DMS 273 treated with DMSO at 0.1 percent for 48 hours (cell line): ENCODE measurements around the gene LYST.
"Not testable (repeated sequence)": the region's sequence is repeated elsewhere in the genome, so short reads cannot be mapped to it uniquely, and the experiment has no call there.

Experiments used
- DNase-seq: peaks from one replicate; lab custom pipeline; 2025; lab: John Stamatoyannopoulos, UW

Gene LYST

DNA sequence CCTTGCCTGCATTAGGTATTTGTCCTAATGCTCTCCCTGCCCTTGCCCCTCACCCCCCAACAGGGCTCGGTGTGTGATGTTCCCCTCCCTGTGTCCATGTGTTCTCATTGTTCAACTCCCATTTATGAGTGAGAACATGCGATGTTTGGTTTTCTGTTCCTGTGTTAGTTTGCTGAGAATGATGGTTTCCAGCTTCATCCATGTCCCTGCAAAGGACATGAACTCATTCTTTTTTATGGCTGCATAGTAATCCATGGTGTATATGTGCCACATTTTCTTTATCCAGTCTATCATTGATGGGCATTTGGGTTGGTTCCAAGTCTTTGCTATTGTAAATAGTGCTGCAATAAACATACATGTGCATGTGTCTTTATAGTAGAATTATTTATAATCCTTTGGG, 228.1 kb downstream of the LYST start:
- DNase-seq, result not testable (repeated sequence)

GRCh38 chr1:235637756-235638534, 228.8 kb downstream of the LYST start:
- no peak for DNase-seq

DNA sequence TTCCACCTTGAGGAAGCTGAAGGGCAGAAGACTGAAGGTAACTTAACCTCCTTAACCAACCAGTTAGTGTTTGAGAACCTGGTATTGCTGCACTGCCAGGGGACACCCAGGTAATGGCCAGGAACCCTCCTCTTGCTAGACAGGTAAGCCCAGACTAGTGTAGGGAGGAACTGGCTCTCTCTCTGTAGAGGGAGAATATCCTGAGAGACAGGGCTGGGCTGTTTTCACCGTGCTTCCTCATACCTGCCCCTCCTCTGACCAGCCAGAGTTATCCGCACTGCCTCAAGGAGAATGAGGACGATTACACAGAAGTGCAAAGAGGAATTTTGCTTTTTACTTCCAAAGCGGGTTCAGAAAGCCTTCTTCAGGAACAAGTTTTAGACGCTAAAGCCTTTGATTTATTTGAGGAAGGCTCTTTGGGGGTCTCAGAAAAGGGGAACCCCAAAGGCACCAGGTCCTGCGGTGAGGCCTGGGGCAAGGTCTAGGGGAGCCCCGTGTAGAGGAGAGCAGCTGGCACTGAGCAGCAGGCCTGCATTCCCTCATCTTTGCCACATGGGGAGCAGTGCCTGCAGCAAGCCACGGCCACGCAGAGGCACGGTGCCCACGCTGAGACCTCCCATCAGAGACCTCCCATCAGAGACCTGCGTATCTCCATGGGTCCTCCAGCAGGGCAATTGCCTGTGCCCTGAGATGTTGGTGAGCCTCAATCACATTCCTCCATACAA, 230.6 kb downstream of the LYST start:
- DNase-seq, result no peak

GRCh38 chr1:235632506-235633401, 234.0 kb downstream of the LYST start:
- DNase-seq, result no peak

GRCh38 chr1:235631816-235632215, 234.9 kb downstream of the LYST start:
- no peak for DNase-seq

DNA sequence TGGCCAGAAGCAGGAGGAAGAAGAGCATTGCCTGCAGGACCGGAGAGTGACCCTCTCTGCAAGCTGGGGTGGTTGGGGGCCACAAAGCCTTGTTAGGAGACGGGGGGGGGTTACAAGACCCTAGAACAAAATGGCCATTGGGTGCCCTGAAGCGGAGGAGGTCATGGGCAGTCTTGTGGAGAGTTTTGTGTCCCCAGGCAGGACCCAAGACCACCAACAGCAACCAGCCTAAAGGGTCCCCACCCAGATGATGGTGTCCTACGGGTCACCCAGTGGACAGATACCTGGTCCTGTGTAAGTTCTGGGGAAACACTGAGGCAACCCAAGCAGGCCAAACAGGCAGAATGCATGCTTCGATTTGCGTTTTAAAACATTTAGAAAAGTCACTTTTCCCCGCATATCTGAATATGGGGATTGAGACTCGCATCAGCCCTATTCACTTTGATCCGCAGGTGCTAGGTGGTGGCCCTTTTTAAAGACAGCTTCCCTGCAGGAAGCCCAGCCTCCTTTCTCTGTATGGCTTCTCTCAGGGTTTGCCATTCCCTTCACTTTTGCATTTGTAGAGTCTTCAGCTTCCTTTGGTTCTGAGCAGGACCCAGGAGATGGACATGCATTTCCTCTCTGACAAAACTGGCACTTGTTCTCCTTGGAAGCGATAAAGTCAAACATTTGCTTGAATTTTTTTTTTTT, 238.2 kb downstream of the LYST start:
- DNase-seq, result no peak

DNA sequence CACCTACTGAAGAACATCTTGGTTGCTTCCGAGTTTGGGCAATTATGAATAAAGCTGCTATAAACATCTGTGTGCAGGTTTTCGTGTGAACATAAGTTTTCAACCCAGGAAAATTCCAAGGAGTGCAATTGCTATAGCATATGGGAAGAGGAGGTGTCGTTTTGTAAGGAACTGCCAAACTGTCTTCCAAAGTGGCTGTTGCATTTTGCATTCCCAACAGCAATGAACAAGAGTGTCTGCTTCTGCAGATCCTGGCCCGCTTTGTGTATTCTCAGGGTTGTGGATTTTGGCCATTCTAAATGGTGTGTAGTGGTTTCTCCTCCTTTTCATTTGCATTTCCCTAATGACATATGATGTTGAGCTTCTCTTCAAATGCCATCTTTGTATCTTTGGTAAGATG, 240.9 kb downstream of the LYST start:
- DNase-seq, result no peak

GRCh38 chr1:235625340-235625739, 241.4 kb downstream of the LYST start:
- no peak for DNase-seq

DNA sequence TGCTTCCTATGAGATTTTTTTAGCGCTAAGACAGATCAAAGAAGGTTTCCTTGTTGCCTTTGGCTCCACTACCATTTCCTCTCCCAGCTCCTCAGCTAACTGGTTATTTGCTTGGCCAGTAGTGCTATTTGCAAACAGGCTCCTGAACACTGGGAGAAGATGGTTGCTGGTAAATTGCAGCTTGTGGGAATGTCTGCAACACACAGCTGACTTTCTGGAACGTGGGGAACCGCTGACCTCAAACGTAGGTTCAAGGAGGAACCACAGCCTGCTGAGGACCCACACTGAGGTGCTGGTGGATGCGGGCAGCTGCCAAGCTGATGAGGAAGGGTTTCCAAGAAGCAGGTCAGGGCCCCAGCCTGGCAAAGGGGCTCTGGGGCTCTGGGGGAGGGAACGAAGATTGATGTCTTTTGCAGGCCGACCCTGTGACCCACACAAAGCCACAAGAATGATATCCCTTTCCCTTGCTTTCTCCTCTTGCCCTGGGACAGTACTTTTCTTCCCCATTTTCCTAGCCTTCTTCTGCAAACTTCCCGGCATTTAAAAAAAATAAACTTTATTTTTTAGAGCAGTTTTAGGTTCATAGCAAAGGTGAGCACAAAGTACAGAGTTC, 241.9 kb downstream of the LYST start:
- DNase-seq, result no peak

- DNase-seq, result no peak
Measured at GRCh38 chr1:235622936-235623779, 243.5 kb downstream of the LYST start.

DNA sequence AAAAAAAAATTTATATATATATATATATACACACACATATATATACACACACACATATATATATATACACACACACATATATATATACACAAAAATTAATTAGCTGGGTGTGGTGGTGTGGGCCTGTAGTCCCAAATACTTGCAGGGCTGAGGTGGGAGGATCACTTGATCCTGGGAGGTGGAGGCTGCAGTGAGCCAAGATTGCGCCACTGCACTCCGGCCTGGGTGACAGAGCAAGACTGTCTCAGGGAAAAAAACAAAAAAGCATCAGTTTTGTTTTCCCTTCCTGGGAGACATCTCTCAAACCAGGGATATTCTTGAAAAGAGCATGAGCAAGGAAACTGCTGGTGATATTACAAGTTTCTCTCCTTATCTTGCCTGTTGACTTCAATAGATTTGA, 247.6 kb downstream of the LYST start:
- not testable (repeated sequence) for DNase-seq

DNA sequence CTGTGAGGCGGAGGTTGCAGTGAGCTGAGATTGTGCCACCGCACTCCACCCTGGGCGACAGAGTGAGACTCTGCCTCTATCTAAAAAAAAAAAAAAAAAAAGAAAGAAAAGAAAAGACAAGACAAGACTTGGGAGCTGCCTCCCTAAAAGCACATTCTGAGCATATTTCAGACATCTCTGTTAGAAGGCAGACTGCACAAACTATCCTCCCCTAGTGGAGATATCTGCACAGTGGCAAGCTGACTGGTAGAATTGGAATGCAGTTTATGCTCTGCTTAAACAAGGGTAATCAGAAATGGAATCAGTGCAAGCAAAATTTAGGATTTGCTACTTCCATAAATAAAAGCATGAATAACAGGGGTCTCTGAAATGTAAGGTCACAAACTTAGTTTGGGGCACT, 248.9 kb downstream of the LYST start:
- no peak for DNase-seq

DNA sequence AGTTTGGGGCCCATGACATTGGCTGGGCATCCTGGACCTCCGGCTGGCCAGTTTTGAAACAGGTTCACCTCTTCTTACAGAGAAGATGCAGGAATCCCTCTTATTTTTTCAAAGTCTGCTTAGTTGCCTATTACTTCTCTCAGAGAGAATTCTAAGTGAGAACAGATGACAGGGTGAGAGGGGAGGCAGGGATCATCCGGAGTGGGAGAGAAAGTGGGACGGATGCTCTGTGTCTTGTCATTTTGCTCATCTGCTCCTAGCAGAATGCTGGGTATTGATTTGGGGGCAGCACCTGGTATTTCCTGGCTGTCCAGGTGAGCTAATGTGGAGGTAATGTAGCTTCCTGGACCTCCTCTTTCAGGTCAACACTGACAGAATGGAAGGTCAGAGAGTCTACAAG, 249.6 kb downstream of the LYST start:
- no peak for DNase-seq

DNA sequence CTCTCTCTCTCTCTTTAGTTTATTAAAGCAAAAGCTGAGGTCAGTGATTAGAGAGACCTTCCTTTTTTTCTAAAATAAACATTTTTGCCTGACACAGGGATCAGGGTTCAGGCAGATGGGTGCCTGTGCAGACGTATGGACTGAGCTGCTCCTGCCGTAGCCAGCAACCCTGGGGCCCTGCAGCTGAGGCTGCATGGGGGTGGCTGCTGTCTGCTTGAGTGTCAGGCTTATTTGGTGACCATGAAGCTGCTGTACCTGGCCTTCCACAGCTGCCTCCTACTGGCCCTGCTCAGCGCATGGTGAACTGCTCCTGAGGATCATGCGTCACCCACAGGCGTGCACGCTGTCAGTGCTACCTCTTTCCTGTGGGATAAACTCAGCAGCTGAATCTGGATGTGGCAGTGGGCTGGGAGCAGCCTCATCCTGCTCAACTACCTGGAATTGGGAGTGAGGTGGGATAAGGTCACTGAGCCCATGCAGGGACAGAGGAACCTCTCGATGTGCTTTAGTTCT, 252.2 kb downstream of the LYST start:
- no peak for DNase-seq

GRCh38 chr1:235613602-235614001, 253.1 kb downstream of the LYST start:
- no peak for DNase-seq

DNA sequence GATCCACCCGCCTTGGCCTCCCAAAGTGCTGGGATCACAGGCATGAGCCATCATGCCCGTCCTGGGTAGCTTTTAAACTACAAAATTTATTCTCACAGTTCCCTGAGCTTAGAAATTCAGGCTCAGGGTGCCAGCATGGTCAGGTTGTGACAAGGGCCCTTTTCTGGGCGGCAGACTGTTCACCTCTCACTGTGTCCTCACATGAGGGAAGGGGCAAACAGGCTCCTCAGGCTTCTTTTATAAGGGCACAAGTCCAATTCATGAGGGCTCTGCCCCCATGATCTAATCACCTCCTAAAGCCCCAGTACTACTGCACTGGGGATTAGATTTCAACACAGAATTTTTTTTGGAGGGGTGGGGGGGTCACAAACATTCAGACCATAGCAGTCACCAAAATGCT, 253.9 kb downstream of the LYST start:
- DNase-seq, result no peak
